Activated CD4-positive, alpha-beta T cell treated with anti-CD3 and anti-CD28 coated beads, Interleukin-2, amount 10 ng/mL, durations not matched to agents 7 days and 5 days (primary cell): ENCODE results near the gene GRHL1. TPM values are rescaled to one million over a fixed set of nuclear protein-coding genes. Genes with fewer than 3 reads are reported as not detected.

Source experiments
- CTCF ChIA-PET: fragments of 350-600 bp; sonication (Branson Sonifier 250); formaldehyde crosslinking; loops from one replicate; lab custom pipeline; 2021; ENCODE audit warnings: antibody characterized with exemption; lab: Charles Lee
- POLR2A ChIA-PET: fragments of 350-600 bp; sonication (Branson Sonifier 250); formaldehyde crosslinking; loops from one replicate; lab custom pipeline; 2021; ENCODE audit warnings: antibody characterized with exemption; lab: Charles Lee
- DNase-seq: peaks from one replicate; pipeline ENCODE4 v3.0.0-alpha.2; 2020
- H3K27ac Mint-ChIP-seq: one replicate; pipeline ENCODE4 v1.8.0; 2021; ENCODE audit warnings: mild to moderate bottlenecking, moderate library complexity, mixed read lengths
- H3K27me3 Mint-ChIP-seq: one replicate; pipeline ENCODE4 v1.8.0; 2021; ENCODE audit warnings: mixed read lengths
- H3K36me3 Mint-ChIP-seq: one replicate; pipeline ENCODE4 v1.8.0; 2021; ENCODE audit warnings: low read depth, mixed read lengths
- H3K4me1 Mint-ChIP-seq: one replicate; pipeline ENCODE4 v1.8.0; 2021; ENCODE audit warnings: mixed read lengths
- H3K4me3 Mint-ChIP-seq: one replicate; pipeline ENCODE4 v1.8.0; 2021; ENCODE audit warnings: mild to moderate bottlenecking, moderate library complexity, mixed read lengths
- H3K9me3 Mint-ChIP-seq: one replicate; pipeline ENCODE4 v1.8.0; 2021; ENCODE audit warnings: mixed read lengths
- total RNA-seq, 2 experiments: library from RNA; stranded (reverse); gene quantifications; one replicate each; pipeline ENCODE4 v1.2.3, GENCODE V29; 2021

Gene GRHL1
- total RNA-seq, 2 experiments from 2014 or later = 0.25 to 0.27 TPM

- H3K36me3 Mint-ChIP-seq = no peaks in the 10 kb centered on the region
- peaks cover 31% of the 10 kb centered on the region for H3K4me1 Mint-ChIP-seq
- CTCF ChIA-PET = interaction anchor here (0.6 to 1.2 kb wide), 2 partner anchors 12 to 150 kb away, joined by 3 to 4 read pairs; no protein-coding TSS in a partner anchor
- H3K27me3 Mint-ChIP-seq = no peaks in the 10 kb centered on the region
- no peak for DNase-seq
- H3K9me3 Mint-ChIP-seq = no peaks in the 10 kb centered on the region
- POLR2A ChIA-PET = no interaction called here
- H3K27ac Mint-ChIP-seq = no peak overlapping the region
- H3K4me3 Mint-ChIP-seq = no peak overlapping the region
These were observed 80.6 kb downstream of the GRHL1 start for GRCh38 chr2:10031886-10032745.

DNA sequence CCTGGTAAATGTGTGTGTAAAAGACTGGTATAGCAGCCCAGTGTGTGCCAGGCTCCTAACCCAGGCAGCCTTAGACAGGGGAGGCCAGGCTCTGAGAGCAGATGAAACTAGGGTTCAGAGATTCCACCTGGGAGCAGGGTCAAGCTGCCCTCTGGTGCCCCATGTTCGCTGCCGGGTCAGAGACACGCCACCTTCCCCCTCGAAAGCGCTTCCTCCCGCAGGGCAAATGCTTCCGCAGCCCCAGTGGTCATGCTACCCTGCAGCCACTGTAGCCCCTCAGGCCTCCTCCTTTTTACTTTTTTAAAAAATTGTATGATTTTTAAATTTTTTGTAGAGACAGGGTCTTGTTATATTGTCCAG is 81.2 kb downstream of the GRHL1 start:
- H3K36me3 Mint-ChIP-seq = no peaks in the 10 kb centered on the region
- no peak for DNase-seq
- no peaks in the 10 kb centered on the region for H3K9me3 Mint-ChIP-seq
- POLR2A ChIA-PET = no interaction called here
- no peaks in the 10 kb centered on the region for H3K27me3 Mint-ChIP-seq
- no peak overlapping the region for H3K4me3 Mint-ChIP-seq
- CTCF ChIA-PET = interaction anchor here (0.6 to 2.6 kb wide), 3 partner anchors 13 to 151 kb away, joined by 3 to 7 read pairs (median 7); no protein-coding TSS in a partner anchor
- peaks cover 31% of the 10 kb centered on the region for H3K4me1 Mint-ChIP-seq
- H3K27ac Mint-ChIP-seq = no peak overlapping the region

DNA sequence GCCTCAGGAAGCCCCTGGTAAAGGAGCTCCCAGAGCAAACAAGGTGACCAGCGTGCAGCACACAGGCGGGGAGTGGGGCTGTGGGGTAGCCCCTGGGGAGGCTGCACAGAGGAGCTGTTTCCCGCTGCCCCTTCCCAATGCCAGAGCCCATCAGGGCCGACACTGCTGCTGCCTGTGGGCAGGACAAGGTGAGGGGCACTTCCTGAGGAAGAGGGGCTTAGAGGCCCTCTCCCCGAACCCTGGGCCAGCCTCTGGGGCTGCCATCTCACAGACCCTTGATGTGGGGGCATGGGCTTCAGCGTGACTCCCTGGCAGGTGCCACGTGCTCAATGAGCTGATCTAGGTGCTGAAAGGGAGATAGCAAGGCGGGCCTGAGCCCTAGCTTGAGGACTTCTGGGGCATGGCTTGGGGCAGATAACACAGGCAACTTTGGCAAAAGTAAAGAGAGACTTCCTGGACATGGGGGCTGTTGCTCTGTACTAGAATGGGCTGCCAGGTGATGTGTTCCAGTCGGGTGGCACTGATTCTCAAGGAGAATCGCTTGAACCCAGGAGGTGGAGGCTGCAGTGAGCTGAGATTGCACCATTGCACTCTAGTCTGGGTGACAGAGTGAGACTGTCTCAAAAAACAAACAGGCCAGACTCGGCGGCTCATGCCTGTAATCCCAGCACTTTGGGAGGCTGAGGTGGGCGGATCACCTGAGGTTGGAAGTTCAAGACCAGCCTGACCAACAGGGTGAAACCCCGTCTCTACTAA is 81.9 kb downstream of the GRHL1 start:
- no peak for DNase-seq
- ChIA-PET POLR2A (no interaction called here), CTCF (interaction anchor here (0.8 to 2.6 kb wide), 3 partner anchors 13 to 235 kb away, joined by 3 to 7 read pairs (median 7); no protein-coding TSS in a partner anchor)
- no peaks in the 10 kb centered on the region for H3K36me3 Mint-ChIP-seq
- peaks cover 26% of the 10 kb centered on the region for H3K4me1 Mint-ChIP-seq
- no peaks in the 10 kb centered on the region for H3K27me3 Mint-ChIP-seq
- H3K4me3 Mint-ChIP-seq = no peak overlapping the region
- H3K9me3 Mint-ChIP-seq = no peaks in the 10 kb centered on the region
- H3K27ac Mint-ChIP-seq = no peak overlapping the region

DNA sequence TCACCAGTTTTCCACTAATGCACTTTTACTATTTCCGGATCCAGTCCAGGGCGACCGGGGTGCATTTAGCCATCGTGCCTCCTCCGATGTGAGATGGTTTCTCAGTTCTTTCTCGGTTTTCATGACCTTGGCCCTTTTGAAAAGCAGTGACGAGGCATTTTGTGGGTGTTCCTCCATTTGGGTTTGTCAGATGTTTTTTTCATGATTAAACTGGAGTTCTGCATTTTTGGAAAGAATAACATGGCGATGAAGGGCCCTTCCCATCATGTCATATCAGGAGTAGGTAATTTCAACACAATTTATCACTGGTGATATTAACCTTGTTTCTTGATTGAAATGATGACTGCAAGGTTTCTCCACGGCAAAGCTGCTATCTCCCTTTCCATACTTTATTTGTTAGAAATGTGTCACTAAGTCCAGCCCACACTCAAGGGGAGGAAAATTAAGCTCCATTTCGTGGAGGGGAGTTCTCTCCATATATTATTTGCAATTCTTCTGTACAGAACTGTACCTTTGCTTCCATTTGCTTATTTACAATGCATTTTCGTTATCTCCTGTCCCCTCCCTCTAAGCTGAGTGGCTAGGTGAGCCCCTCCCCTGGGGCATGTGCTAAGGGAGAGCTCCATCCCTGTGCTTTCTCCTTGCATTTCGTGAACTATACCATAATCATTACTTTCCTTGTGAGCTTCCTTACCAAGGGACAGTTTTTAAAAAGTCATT is 83.0 kb downstream of the GRHL1 start:
- Mint-ChIP-seq H3K9me3 (no peaks in the 10 kb centered on the region), H3K4me3 (no peak overlapping the region), H3K36me3 (no peaks in the 10 kb centered on the region), H3K27me3 (peaks cover 4% of the 10 kb centered on the region), H3K27ac (no peak overlapping the region), H3K4me1 (peaks cover 16% of the 10 kb centered on the region)
- CTCF ChIA-PET = interaction anchor here (0.9 to 2.6 kb wide), 3 partner anchors 14 to 234 kb away, joined by 3 to 7 read pairs (median 5); no protein-coding TSS in a partner anchor
- POLR2A ChIA-PET = no interaction called here
- DNase-seq = no peak

DNA sequence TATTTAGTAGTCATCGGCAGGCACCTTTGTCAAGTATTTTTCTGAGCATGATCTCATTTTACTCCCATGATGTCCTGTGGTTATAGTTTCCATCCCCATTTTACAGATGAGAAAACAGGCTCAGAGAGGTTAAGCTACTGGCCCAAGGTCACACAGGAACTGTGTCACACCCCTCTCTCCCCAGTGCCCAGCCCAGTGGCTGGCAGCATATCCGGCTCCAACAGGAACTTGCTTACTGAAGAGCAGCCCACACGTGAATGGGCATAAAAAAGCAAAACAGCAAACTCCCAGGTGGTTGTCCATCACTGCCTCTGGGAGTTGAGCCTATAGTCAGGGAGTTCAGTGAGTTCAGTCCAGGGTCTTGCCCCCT is 83.5 kb downstream of the GRHL1 start:
- ChIA-PET CTCF (interaction anchor here (0.9 to 2.6 kb wide), 3 partner anchors 13 to 234 kb away, joined by 3 to 7 read pairs (median 5); no protein-coding TSS in a partner anchor), POLR2A (no interaction called here)
- Mint-ChIP-seq H3K27ac (no peak overlapping the region), H3K4me1 (peaks cover 11% of the 10 kb centered on the region), H3K9me3 (no peaks in the 10 kb centered on the region), H3K4me3 (no peak overlapping the region), H3K36me3 (no peaks in the 10 kb centered on the region), H3K27me3 (peaks cover 8% of the 10 kb centered on the region)
- no peak for DNase-seq

DNA sequence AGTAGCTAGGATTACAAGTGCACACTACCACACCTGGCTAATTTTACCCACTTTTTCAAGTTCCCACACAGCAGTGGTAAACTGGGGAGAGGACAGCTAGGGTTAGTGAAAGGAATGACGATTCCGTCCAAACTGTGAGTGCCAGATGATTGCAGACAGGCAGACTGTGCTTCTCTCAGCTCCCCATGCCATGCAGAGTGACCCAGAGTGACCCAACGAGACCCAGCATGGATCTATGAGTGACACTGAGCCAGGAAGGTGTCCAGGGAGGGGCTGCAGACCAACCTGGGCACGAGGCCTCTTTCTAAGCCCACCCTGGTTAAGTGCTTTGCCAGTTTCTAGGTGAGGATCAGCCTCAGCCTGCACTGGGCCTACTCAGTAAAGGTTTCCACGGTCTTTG is 84.1 kb downstream of the GRHL1 start:
- H3K9me3 Mint-ChIP-seq = no peaks in the 10 kb centered on the region
- H3K4me3 Mint-ChIP-seq = no peak overlapping the region
- ChIA-PET POLR2A (no interaction called here), CTCF (interaction anchor here (0.9 to 2.6 kb wide), 4 partner anchors 13 to 235 kb away, joined by 3 to 7 read pairs (median 5); no protein-coding TSS in a partner anchor)
- H3K36me3 Mint-ChIP-seq = no peaks in the 10 kb centered on the region
- no peak for DNase-seq
- H3K27me3 Mint-ChIP-seq = peaks cover 14% of the 10 kb centered on the region
- H3K27ac Mint-ChIP-seq = no peak overlapping the region
- H3K4me1 Mint-ChIP-seq = peaks cover 7% of the 10 kb centered on the region

- POLR2A ChIA-PET = no interaction called here
- Mint-ChIP-seq H3K27me3 (peaks cover 19% of the 10 kb centered on the region), H3K4me1 (peaks cover 9% of the 10 kb centered on the region), H3K9me3 (no peaks in the 10 kb centered on the region), H3K4me3 (no peak overlapping the region), H3K27ac (no peak overlapping the region), H3K36me3 (no peaks in the 10 kb centered on the region)
- no peak for DNase-seq
- CTCF ChIA-PET = interaction anchor here (1.2 to 1.4 kb wide), 3 partner anchors 12 to 236 kb away, joined by 3 to 5 read pairs (median 5); no protein-coding TSS in a partner anchor
These were observed 84.8 kb downstream of the GRHL1 start for GRCh38 chr2:10036095-10036884.

GRCh38 chr2:10038123-10038522 is 86.6 kb downstream of the GRHL1 start:
- CTCF ChIA-PET = interaction anchor here (0.6 to 1.5 kb wide), 3 partner anchors 9 to 68 kb away, joined by 3 to 5 read pairs (median 3); no protein-coding TSS in a partner anchor
- Mint-ChIP-seq H3K27me3 (peaks cover 34% of the 10 kb centered on the region), H3K36me3 (no peaks in the 10 kb centered on the region), H3K9me3 (no peaks in the 10 kb centered on the region), H3K4me3 (no peak overlapping the region), H3K27ac (no peak overlapping the region), H3K4me1 (peaks cover 18% of the 10 kb centered on the region)
- POLR2A ChIA-PET = no interaction called here
- DNase-seq = no peak

- POLR2A ChIA-PET = no interaction called here
These were observed 87.2 kb downstream of the GRHL1 start for GRCh38 chr2:10038716-10039115.

GRCh38 chr2:10039658-10040410 is 88.3 kb downstream of the GRHL1 start:
- Mint-ChIP-seq H3K27me3 (peaks cover 34% of the 10 kb centered on the region), H3K36me3 (no peaks in the 10 kb centered on the region), H3K4me3 (no peak overlapping the region), H3K9me3 (no peaks in the 10 kb centered on the region), H3K4me1 (peaks cover 23% of the 10 kb centered on the region), H3K27ac (no peak overlapping the region)
- no peak for DNase-seq
- ChIA-PET POLR2A (no interaction called here), CTCF (no interaction called here)

More at GRCh38 chr2:10038716-10039115, 87.2 kb downstream of the GRHL1 start:
- DNase-seq = no peak
- H3K27ac Mint-ChIP-seq = no peak overlapping the region
- H3K4me3 Mint-ChIP-seq = no peak overlapping the region
- CTCF ChIA-PET = interaction anchor here (0.9 to 1.5 kb wide), 2 partner anchors 9 to 53 kb away, joined by 3 to 5 read pairs; no protein-coding TSS in a partner anchor
- no peaks in the 10 kb centered on the region for H3K9me3 Mint-ChIP-seq
- H3K27me3 Mint-ChIP-seq = peaks cover 34% of the 10 kb centered on the region
- no peaks in the 10 kb centered on the region for H3K36me3 Mint-ChIP-seq
- peaks cover 18% of the 10 kb centered on the region for H3K4me1 Mint-ChIP-seq

GRCh38 chr2:10041711-10042110 is 90.2 kb downstream of the GRHL1 start:
- H3K4me1 Mint-ChIP-seq = peaks cover 31% of the 10 kb centered on the region
- CTCF ChIA-PET = interaction anchor here (1.4 kb wide), 1 partner anchor 13 kb away, joined by 3 read pairs; no protein-coding TSS in a partner anchor
- H3K27me3 Mint-ChIP-seq = peaks cover 34% of the 10 kb centered on the region
- H3K4me3 Mint-ChIP-seq = no peak overlapping the region
- peaks cover 7% of the 10 kb centered on the region for H3K36me3 Mint-ChIP-seq
- no peak for DNase-seq
- POLR2A ChIA-PET = no interaction called here
- H3K27ac Mint-ChIP-seq = peak overlapping the region; percentile 76
- no peaks in the 10 kb centered on the region for H3K9me3 Mint-ChIP-seq
